IMR-90 (cell line): ENCODE results near the gene SEC11C.

Source experiments
- CTCF ChIP-seq: conservative IDR thresholded peaks from 2 replicates; pipeline ENCODE4 v1.5.1; 2012; ENCODE audit warnings: mild to moderate bottlenecking, low read depth, low read length, improper control_type of control experiment
- MXI1 ChIP-seq: IDR thresholded peaks from 2 replicates; pipeline ENCODE4 v1.6.1; 2012; ENCODE audit warnings: low read depth, mild to moderate bottlenecking, low read length, moderate library complexity, borderline replicate concordance
- POLR2A ChIP-seq: IDR thresholded peaks from 2 replicates; pipeline ENCODE4 v1.6.1; 2012; ENCODE audit warnings: mild to moderate bottlenecking, low read depth, low read length

- TF ChIP-seq CTCF (no peak), POLR2A (no peak), MXI1 (peak; percentile 87)
Observed at GRCh38 chr18:59155153-59155552, 15.5 kb downstream of the SEC11C start.
